DND-41 (cell line): ENCODE results near the gene CCDC183.
"Not testable (repeated sequence)": the region's sequence is repeated elsewhere in the genome, so short reads cannot be mapped to it uniquely, and the experiment has no call there.

Experiments
- CTCF ChIP-seq: IDR thresholded peaks from 2 replicates; pipeline ENCODE4 v1.5.1; 2012; ENCODE audit warnings: borderline replicate concordance, low read length, moderate library complexity, mild to moderate bottlenecking; ENCODE audit not compliant: poor library complexity, severe bottlenecking; ENCODE audit errors: extremely low read depth
- EZH2 ChIP-seq: IDR thresholded peaks from 3 replicates; pipeline ENCODE4 v1.6.1; 2012; ENCODE audit warnings: borderline replicate concordance, low read depth, mild to moderate bottlenecking, moderate library complexity, low read length, inconsistent platforms; ENCODE audit not compliant: severe bottlenecking

- TF ChIP-seq CTCF, EZH2: not testable (repeated sequence)
Observed at GRCh38 chr9:136786983-136787382, 9.2 kb upstream of the CCDC183 start.
